Chondrocyte (in vitro differentiated cells): ENCODE data around the gene GALNT13. TPM values are rescaled to one million over a fixed set of nuclear protein-coding genes. Genes with fewer than 3 reads are reported as not detected.

Experiments used
- DNase-seq: peaks from one replicate; pipeline ENCODE4 v3.0.0; 2021; ENCODE audit warnings: mixed read lengths, low spot score
- H3K27ac Mint-ChIP-seq: one replicate; pipeline ENCODE4 v1.8.0; 2021; ENCODE audit warnings: mild to moderate bottlenecking, moderate library complexity, mixed read lengths; ENCODE audit not compliant: unreplicated experiment
- H3K27me3 Mint-ChIP-seq: 2 replicates; pipeline ENCODE4 v1.8.0; 2021; ENCODE audit warnings: low read depth, mixed read lengths
- H3K36me3 Mint-ChIP-seq: 2 replicates; pipeline ENCODE4 v1.8.0; 2021; ENCODE audit warnings: low read depth, mixed read lengths
- H3K4me1 Mint-ChIP-seq: 2 replicates; pipeline ENCODE4 v1.8.0; 2021; ENCODE audit warnings: low read depth, mild to moderate bottlenecking, mixed read lengths
- H3K4me3 Mint-ChIP-seq: one replicate; pipeline ENCODE4 v1.8.0; 2021; ENCODE audit warnings: mild to moderate bottlenecking, moderate library complexity, mixed read lengths; ENCODE audit not compliant: unreplicated experiment
- H3K9me3 Mint-ChIP-seq: 2 replicates; pipeline ENCODE4 v1.8.0; 2021; ENCODE audit warnings: low read depth, mixed read lengths
- total RNA-seq: library from RNA; stranded (reverse); gene quantifications from 3 replicates; pipeline ENCODE4 v1.2.1, GENCODE V29; 2021
- TF ChIP-seq, protein P1 (sequence below): fragments of 200-600 bp; sonication (generic); IDR thresholded peaks from 2 replicates; pipeline ENCODE4 v1.5.0; 2021; ENCODE audit warnings: antibody characterized with exemption, mild to moderate bottlenecking, moderate library complexity

GALNT13 gene
- total RNA-seq, 1 donor from 2014 or later, result not detected

DNA sequence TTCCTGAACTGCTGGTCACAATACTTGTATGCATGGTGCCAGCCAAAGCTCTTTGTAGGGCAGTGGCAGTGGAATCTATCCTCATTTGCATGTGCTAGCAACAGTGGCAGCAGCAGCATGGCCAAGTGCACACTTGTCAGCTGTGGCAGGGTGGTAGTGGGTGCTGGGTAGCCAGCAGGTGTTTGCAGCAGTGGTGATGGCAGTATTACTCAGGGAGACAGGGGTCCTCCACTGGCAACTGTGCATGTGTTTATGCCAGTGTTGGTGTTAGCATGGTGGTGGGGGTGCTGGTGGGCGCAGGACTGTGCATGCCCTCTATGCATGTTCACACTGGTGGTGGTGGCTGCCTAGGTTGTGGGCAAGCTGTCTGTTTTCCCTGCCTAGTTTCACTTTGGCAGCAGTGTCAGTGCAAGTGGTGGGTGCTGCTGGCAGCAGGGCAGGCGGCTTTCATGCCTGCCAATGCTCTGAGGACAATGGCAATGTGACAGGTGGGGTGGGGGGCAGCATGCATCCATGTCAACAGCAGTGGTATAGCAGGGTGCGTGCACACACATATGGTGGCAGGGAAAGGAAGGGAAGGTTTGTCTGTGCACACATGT lies 41.2 kb downstream of the GALNT13 start:
- Mint-ChIP-seq H3K27ac (no peak overlapping the region), H3K4me3 (no peak overlapping the region), H3K4me1 (no peaks in the 10 kb centered on the region), H3K36me3 (no peaks in the 10 kb centered on the region), H3K27me3 (no peaks in the 10 kb centered on the region), H3K9me3 (peaks cover 37% of the 10 kb centered on the region)
- TF ChIP-seq, protein P1, sequence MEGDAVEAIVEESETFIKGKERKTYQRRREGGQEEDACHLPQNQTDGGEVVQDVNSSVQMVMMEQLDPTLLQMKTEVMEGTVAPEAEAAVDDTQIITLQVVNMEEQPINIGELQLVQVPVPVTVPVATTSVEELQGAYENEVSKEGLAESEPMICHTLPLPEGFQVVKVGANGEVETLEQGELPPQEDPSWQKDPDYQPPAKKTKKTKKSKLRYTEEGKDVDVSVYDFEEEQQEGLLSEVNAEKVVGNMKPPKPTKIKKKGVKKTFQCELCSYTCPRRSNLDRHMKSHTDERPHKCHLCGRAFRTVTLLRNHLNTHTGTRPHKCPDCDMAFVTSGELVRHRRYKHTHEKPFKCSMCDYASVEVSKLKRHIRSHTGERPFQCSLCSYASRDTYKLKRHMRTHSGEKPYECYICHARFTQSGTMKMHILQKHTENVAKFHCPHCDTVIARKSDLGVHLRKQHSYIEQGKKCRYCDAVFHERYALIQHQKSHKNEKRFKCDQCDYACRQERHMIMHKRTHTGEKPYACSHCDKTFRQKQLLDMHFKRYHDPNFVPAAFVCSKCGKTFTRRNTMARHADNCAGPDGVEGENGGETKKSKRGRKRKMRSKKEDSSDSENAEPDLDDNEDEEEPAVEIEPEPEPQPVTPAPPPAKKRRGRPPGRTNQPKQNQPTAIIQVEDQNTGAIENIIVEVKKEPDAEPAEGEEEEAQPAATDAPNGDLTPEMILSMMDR, result no peak
- DNase-seq, result peak; percentile 53

DNA sequence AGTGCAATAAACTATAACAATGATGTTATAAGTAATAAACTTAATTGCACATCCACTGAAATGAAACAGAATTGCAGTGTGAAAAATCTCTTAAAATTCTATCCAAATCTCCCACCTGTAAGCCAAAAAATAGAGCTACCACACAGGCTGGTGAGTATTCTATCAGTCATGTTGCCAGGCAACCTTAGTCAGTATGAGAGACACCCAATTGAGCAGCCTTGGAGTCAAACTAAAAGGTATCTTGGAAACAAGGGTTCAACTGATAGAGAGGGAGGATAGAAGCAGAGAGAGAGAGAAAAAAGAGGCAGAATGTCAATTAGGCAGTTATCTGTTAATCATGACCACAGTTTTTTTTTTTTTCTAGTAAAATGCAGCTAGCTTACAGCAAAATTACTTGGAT lies 45.8 kb downstream of the GALNT13 start:
- TF ChIP-seq, protein P1, result no peak
- H3K4me3 Mint-ChIP-seq, result no peak overlapping the region

DNA sequence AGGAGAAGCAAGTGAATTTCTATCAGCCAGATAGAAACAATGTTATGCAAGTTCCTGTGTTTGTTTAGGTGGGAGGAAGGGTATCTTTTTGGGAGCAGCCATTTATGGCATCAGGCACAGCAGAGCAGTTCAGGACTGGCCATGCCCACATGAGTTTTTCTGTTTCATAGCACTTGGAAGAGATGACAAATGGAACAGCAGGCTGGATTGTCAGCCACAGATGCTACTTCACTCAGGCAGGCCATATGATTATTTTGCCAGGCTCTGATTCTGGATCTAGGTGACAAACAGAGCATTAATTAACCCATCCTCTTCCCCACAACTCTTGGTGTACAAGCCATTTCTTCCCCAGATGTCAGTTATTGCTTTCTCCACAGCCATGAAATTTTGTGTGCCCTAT lies 63.8 kb downstream of the GALNT13 start:
- no peaks in the 10 kb centered on the region for H3K27me3 Mint-ChIP-seq
- TF ChIP-seq, protein P1, result no peak
- DNase-seq, result no peak
- no peak overlapping the region for H3K4me3 Mint-ChIP-seq
- no peak overlapping the region for H3K27ac Mint-ChIP-seq
- peaks cover 10% of the 10 kb centered on the region for H3K9me3 Mint-ChIP-seq
- no peaks in the 10 kb centered on the region for H3K4me1 Mint-ChIP-seq
- H3K36me3 Mint-ChIP-seq, result no peaks in the 10 kb centered on the region

More for the DNA sequence above, 45.8 kb downstream of the GALNT13 start:
- Mint-ChIP-seq H3K36me3 (no peaks in the 10 kb centered on the region), H3K27me3 (peaks cover 3% of the 10 kb centered on the region), H3K9me3 (no peaks in the 10 kb centered on the region), H3K4me1 (no peaks in the 10 kb centered on the region), H3K27ac (no peak overlapping the region)
- DNase-seq, result no peak

DNA sequence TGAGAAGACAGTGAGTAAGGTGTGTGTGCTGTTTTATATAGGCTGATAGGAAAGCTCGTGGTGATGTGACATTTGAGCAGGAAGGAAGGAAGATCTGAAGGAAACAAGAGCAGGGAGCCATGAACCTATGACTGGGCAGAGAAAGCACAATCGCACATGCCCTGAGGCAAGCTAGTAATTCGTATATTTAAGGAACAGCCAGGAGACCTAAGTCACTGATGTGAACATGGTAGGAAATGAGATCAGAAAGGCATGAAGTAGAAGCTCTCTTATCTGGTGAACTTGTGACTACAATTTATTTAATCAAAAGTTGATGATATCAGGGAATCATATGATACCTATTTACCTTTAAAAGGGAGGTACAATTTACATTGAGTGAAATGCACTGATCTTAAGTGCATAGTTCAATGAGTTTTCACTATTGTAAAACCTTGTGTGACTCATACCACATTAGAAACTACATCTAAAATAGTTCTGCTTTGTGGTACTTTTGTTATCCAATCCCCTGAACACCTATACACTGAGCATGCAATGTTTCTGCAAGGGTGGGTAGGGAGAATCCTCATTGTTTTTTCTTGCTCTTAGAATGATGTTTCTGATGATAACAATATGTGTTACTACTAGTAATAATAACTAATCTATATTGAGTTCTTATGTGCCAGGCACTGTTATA lies 67.5 kb downstream of the GALNT13 start:
- no peak overlapping the region for H3K27ac Mint-ChIP-seq
- no peak for DNase-seq
- TF ChIP-seq, protein P1, result no peak
- H3K36me3 Mint-ChIP-seq, result no peaks in the 10 kb centered on the region
- H3K9me3 Mint-ChIP-seq, result no peaks in the 10 kb centered on the region
- no peaks in the 10 kb centered on the region for H3K4me1 Mint-ChIP-seq
- no peaks in the 10 kb centered on the region for H3K27me3 Mint-ChIP-seq
- H3K4me3 Mint-ChIP-seq, result no peak overlapping the region

DNA sequence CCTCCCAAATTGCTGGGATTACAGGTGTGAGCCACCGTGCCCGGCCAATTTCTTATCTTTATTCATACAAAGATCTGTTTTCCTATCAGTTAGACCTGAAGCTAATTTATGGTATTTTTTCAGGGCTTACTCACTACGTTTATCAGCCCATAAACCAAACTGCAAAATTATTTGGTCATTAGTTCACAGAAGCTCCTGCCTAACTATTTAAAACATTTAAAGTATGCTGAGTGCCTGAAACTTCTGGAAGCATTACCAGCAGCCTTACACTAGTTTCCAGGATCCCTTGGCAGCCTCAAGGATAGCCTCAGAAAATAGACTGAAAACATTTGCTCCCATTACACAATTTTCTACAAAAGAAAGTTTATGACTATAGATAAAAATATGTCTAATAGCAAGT lies 68.8 kb downstream of the GALNT13 start:
- no peak overlapping the region for H3K27ac Mint-ChIP-seq
- no peaks in the 10 kb centered on the region for H3K9me3 Mint-ChIP-seq
- H3K36me3 Mint-ChIP-seq, result no peaks in the 10 kb centered on the region
- no peak overlapping the region for H3K4me3 Mint-ChIP-seq
- DNase-seq, result no peak
- TF ChIP-seq, protein P1, result no peak
- H3K27me3 Mint-ChIP-seq, result peaks cover 2% of the 10 kb centered on the region
- H3K4me1 Mint-ChIP-seq, result no peaks in the 10 kb centered on the region
